Common myeloid progenitor, CD34-positive (primary cell): ENCODE results near the gene CLPTM1L.
"Not testable (repeated sequence)": the region's sequence is repeated elsewhere in the genome, so short reads cannot be mapped to it uniquely, and the experiment has no call there.

ENCODE experiments used
- CTCF ChIA-PET: fragments of 350-600 bp; sonication (Branson Sonifier 250); formaldehyde crosslinking; loops from one replicate; lab custom pipeline; 2021; ENCODE audit warnings: antibody characterized with exemption; lab: Charles Lee
- POLR2A ChIA-PET: fragments of 350-600 bp; sonication (Branson Sonifier 250); formaldehyde crosslinking; loops from one replicate; lab custom pipeline; 2021; ENCODE audit warnings: antibody characterized with exemption; lab: Charles Lee
- DNase-seq, 3 donors: peaks; one replicate each; pipeline versions ENCODE4 v3.0.0 to v3.0.0-alpha.2; 2013
- H3K27ac ChIP-seq, 2 experiments: 1 replicate in 1 of 2; 2 replicates in 1 of 2; pipeline ENCODE4 v1.7.0; 2013; ENCODE audit warnings: inconsistent platforms in 2 of 2, low read length in 2 of 2, mild to moderate bottlenecking in 2 of 2, low read depth in 1 of 2, moderate library complexity in 1 of 2; ENCODE audit not compliant: severe bottlenecking in 2 of 2, insufficient read depth in 1 of 2, poor library complexity in 1 of 2
- H3K27me3 ChIP-seq, 5 experiments: replicated peaks in 2 of 5; 1 replicate in 3 of 5; 2 replicates in 2 of 5; pipeline versions ENCODE4 v1.6.1 to v1.7.0; 2013; ENCODE audit warnings: low read length in 4 of 5, mild to moderate bottlenecking in 2 of 5, moderate library complexity in 2 of 5, inconsistent platforms in 1 of 5; ENCODE audit not compliant: insufficient read depth in 5 of 5, control insufficient read depth in 4 of 5
- H3K36me3 ChIP-seq, 4 experiments: 1 replicate in 2 of 4; 2 replicates in 2 of 4; pipeline versions ENCODE4 v1.6.1 to v1.7.0; 2013; ENCODE audit warnings: low read length in 3 of 4, control low read depth in 1 of 4, mild to moderate bottlenecking in 1 of 4; ENCODE audit not compliant: control insufficient read depth in 4 of 4, insufficient read depth in 4 of 4
- H3K4me1 ChIP-seq, 4 experiments: 1 replicate in 3 of 4; 2 replicates in 1 of 4; pipeline versions ENCODE4 v1.6.1 to v1.7.1; 2013; ENCODE audit warnings: low read length in 3 of 4, mild to moderate bottlenecking in 3 of 4, control low read depth in 1 of 4, inconsistent platforms in 1 of 4, moderate library complexity in 1 of 4; ENCODE audit not compliant: control insufficient read depth in 4 of 4, insufficient read depth in 4 of 4; ENCODE audit errors: control extremely low read depth in 1 of 4
- H3K4me3 ChIP-seq, 7 experiments: 1 replicate in 4 of 7; 2 replicates in 3 of 7; pipeline versions ENCODE4 v1.5.1 to v1.7.0; 2013; ENCODE audit warnings: mild to moderate bottlenecking in 7 of 7, low read length in 6 of 7, moderate library complexity in 6 of 7, inconsistent platforms in 2 of 7, low read depth in 2 of 7, control low read depth in 1 of 7; ENCODE audit not compliant: insufficient read depth in 4 of 7, control insufficient read depth in 1 of 7; ENCODE audit errors: extremely low read depth in 1 of 7
- H3K9me3 ChIP-seq, 5 experiments: 1 replicate in 4 of 5; 2 replicates in 1 of 5; pipeline versions ENCODE4 v1.6.1 to v1.7.1; 2013; ENCODE audit warnings: low read length in 4 of 5, mild to moderate bottlenecking in 2 of 5, inconsistent platforms in 1 of 5, low read depth in 1 of 5, moderate library complexity in 1 of 5; ENCODE audit not compliant: control insufficient read depth in 4 of 5, insufficient read depth in 2 of 5; ENCODE audit errors: control extremely low read depth in 1 of 5
- WGBS: methylation state at CpG from one replicate; pipeline ENCODE4 v1.1.5; 2013; ENCODE audit not compliant: insufficient coverage; 5-methylcytosine and 5-hydroxymethylcytosine counted together

CLPTM1L gene

GRCh38 chr5:1330847-1331831 is 13.8 kb downstream of the CLPTM1L start:
- ChIA-PET POLR2A (no interaction called here), CTCF (interaction anchor here (0.8 to 1.1 kb wide), 2 partner anchors 15 to 24 kb away, joined by 3 read pairs; no protein-coding TSS in a partner anchor)
- peaks cover 14 to 63% (median 50%) of the 10 kb centered on the region in 4 experiments for H3K36me3 ChIP-seq
- 96% methylated on average over 32 of the region's 35 CpGs for WGBS
- no peaks in the 10 kb centered on the region for H3K4me1 ChIP-seq
- no peak for DNase-seq
- no peak overlapping the region for H3K4me3 ChIP-seq
- no peaks in the 10 kb centered on the region for H3K27me3 ChIP-seq
- H3K9me3 ChIP-seq: no peaks in the 10 kb centered on the region
- no peak overlapping the region for H3K27ac ChIP-seq

- H3K4me1 ChIP-seq: no peaks in the 10 kb centered on the region
- no peaks in the 10 kb centered on the region for H3K27me3 ChIP-seq
- no peaks in the 10 kb centered on the region for H3K9me3 ChIP-seq
- ChIA-PET CTCF (interaction anchor here (0.8 kb wide), 1 partner anchor 16 kb away, joined by 3 read pairs; no protein-coding TSS in a partner anchor), POLR2A (no interaction called here)
- DNase-seq: no peak
- peaks cover 6 to 59% (median 47%) of the 10 kb centered on the region in 4 experiments for H3K36me3 ChIP-seq
- 94% methylated on average over 20 of the region's 23 CpGs for WGBS
- H3K27ac ChIP-seq: no peak overlapping the region
- no peak overlapping the region for H3K4me3 ChIP-seq
These were observed 14.6 kb downstream of the CLPTM1L start for GRCh38 chr5:1330146-1330846.

DNA sequence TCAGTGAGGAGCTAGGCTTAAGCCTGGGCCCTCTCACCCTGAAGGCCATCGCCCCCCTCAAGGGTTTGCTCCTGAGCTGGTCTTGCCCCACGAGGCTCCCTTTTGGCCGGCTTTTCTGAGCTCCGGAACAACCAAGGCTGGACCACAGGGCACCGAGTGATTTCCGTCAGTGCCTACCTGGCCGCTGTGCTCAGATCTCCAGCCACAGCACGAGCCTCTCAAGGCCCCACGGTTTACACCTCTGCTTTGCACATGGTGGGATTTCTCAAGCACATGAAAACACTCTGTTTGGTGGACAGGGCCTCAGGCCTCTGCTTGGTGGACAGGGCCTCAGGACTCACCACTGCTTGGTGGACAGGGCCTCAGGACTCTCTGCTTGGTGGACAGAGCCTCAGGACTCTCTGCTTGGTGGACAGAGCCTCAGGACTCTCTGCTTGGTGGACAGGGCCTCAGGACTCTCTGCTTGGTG is 15.8 kb downstream of the CLPTM1L start:
- no peaks in the 10 kb centered on the region for H3K27me3 ChIP-seq
- H3K36me3 ChIP-seq: peaks cover 9 to 62% (median 50%) of the 10 kb centered on the region in 4 experiments
- H3K4me3 ChIP-seq: no peak overlapping the region
- no peak overlapping the region for H3K27ac ChIP-seq
- DNase-seq: no peak
- no peaks in the 10 kb centered on the region for H3K4me1 ChIP-seq
- CTCF ChIA-PET: no interaction called here
- POLR2A ChIA-PET: no interaction called here
- 94% methylated on average over 9 of the region's 9 CpGs for WGBS
- no peaks in the 10 kb centered on the region for H3K9me3 ChIP-seq

GRCh38 chr5:1328237-1329110 is 16.4 kb downstream of the CLPTM1L start:
- H3K27me3 ChIP-seq, H3K4me3 ChIP-seq, POLR2A ChIA-PET, DNase-seq, H3K4me1 ChIP-seq, H3K9me3 ChIP-seq, H3K27ac ChIP-seq: not testable (repeated sequence)
- peaks cover 10 to 62% (median 50%) of the 10 kb centered on the region in 4 experiments for H3K36me3 ChIP-seq
- WGBS: 96% methylated on average over 7 of the region's 7 CpGs
- CTCF ChIA-PET: interaction anchor here (1.2 kb wide), 1 partner anchor 11 kb away, joined by 4 read pairs; no protein-coding TSS in a partner anchor

DNA sequence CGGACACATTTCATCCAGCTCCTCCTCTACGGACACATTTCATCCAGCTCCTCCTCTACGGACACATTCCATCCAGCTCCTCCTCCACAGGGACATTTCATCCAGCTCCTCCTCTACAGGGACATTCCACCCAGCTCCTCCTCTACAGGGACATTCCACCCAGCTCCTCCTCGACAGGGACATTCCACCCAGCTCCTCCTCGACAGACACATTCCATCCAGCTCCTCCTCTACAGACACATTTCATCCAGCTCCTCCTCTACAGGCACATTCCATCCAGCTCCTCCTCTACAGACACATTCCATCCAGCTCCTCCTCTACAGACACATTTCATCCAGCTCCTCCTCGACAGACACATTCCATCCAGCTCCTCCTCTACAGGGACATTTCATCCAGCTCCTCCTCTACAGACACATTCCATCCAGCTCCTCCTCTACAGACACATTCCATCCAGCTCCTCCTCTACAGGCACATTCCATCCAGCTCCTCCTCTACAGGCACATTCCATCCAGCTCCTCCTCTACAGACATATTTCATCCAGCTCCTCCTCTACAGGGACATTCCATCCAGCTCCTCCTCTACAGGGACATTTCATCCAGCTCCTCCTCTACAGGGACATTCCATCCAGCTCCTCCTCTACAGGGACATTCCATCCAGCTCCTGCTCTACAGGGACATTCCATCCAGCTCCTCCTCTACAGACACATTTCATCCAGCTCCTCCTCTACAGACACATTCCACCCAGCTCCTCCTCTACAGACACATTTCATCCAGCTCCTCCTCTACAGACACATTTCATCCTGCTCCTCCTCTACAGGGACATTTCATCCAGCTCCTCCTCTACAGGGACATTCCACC is 17.8 kb downstream of the CLPTM1L start:
- H3K4me3 ChIP-seq, H3K27me3 ChIP-seq, H3K27ac ChIP-seq, H3K4me1 ChIP-seq, H3K9me3 ChIP-seq, POLR2A ChIA-PET, DNase-seq: not testable (repeated sequence)
- peaks cover 10 to 65% (median 55%) of the 10 kb centered on the region in 4 experiments for H3K36me3 ChIP-seq
- 95% methylated on average over 6 of the region's 6 CpGs for WGBS
- CTCF ChIA-PET: interaction anchor here (1.2 to 1.4 kb wide), 2 partner anchors 9 to 15 kb away, joined by 3 to 4 read pairs; no protein-coding TSS in a partner anchor

DNA sequence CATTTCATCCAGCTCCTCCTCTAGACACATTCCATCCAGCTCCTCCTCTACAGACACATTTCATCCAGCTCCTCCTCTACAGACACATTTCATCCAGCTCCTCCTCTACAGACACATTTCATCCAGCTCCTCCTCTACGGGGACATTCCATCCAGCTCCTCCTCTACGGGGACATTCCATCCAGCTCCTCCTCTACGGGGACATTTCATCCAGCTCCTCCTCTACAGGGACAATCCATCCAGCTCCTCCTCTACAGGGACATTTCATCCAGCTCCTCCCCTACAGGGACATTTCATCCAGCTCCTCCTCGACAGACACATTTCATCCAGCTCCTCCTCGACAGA is 18.4 kb downstream of the CLPTM1L start:
- 92% methylated on average over 5 of the region's 5 CpGs for WGBS
- H3K4me1 ChIP-seq, H3K27me3 ChIP-seq, H3K27ac ChIP-seq, H3K9me3 ChIP-seq, DNase-seq, POLR2A ChIA-PET, H3K4me3 ChIP-seq: not testable (repeated sequence)
- H3K36me3 ChIP-seq: peaks cover 10 to 66% (median 55%) of the 10 kb centered on the region in 4 experiments
- CTCF ChIA-PET: interaction anchor here (1.4 kb wide), 1 partner anchor 15 kb away, joined by 3 read pairs; no protein-coding TSS in a partner anchor
